Measurements from ENCODE around the gene FURIN. TPM values are rescaled to one million over a fixed set of nuclear protein-coding genes. Genes with fewer than 3 reads are reported as not detected.

Gene FURIN
- total and polyA plus RNA-seq, 2 of the 4 experiments (the other 2 are of a cell fraction), result 34.8 to 54.3 TPM

GRCh38 chr15:90915216-90915807, 46.9 kb downstream of the FURIN start:
- H4K8ac ChIP-seq (ENCODE audit: low read depth in 2 of 2, low read length in 2 of 2), result peak overlapping the region in 1 of 2 experiments; percentile 35; a peak in 1 of 4 replicates
- H3K4me2 ChIP-seq (ENCODE audit: low read depth, low read length), result no peak overlapping the region
- H3K9ac ChIP-seq (ENCODE audit: low read depth, low read length), result no peak overlapping the region
- H3K4me1 ChIP-seq (ENCODE audit: control insufficient read depth, insufficient read depth, low read length), result peaks cover 10% of the 10 kb centered on the region; the same call in 1 of the 2 replicates
- no peak overlapping the region for H3K56ac ChIP-seq (ENCODE audit: extremely low read depth, insufficient read depth, low read length)
- peaks cover 3% of the 10 kb centered on the region; the same call in 1 of the 2 replicates for H3K9me1 ChIP-seq (ENCODE audit: insufficient read depth, low read length)
- H2BK5ac ChIP-seq (ENCODE audit: low read depth, low read length, poor library complexity, severe bottlenecking), result no peak overlapping the region
- H3K36me3 ChIP-seq (ENCODE audit: control insufficient read depth, insufficient read depth, low read length), result peaks cover 54% of the 10 kb centered on the region
- no peak overlapping the region for H2BK20ac ChIP-seq (ENCODE audit: low read depth, low read length)
- ATAC-seq (ENCODE audit: low read depth), result no peak
- peak overlapping the region; percentile 66 for H2AK9ac ChIP-seq (replicated peaks; ENCODE audit: low read depth, low read length, poor library complexity)
- WGBS, 2 experiments (ENCODE audit: extremely low coverage in 2 of 2, insufficient read length in 1 of 2), result 100% methylated on average over 1 of the region's 7 CpGs; no CpG with 5 or more reads in 1 of the 2 experiments
- no peak overlapping the region for H3K4ac ChIP-seq (ENCODE audit: low read depth, low read length)
- TF ChIP-seq SMC3 (IDR thresholded peaks at IDR 0.05; ENCODE audit: low read depth, low read length), result no peak
- no peak for TF ChIP-seq USF2 (IDR thresholded peaks at IDR 0.05; ENCODE audit: low read depth, low read length)
- no peak for TF ChIP-seq ELK1 (IDR thresholded peaks at IDR 0.05; ENCODE audit: borderline replicate concordance, low read depth, low read length)
- TF ChIP-seq MAFK (IDR thresholded peaks at IDR 0.05; ENCODE audit: low read depth, low read length), result no peak
- TF ChIP-seq RFX5 (IDR thresholded peaks at IDR 0.05; ENCODE audit: low read depth, low read length), result no peak
- no peak for TF ChIP-seq MXI1 (IDR thresholded peaks at IDR 0.05; ENCODE audit: borderline replicate concordance, low read depth, low read length)
- TF ChIP-seq POLR2A (IDR thresholded peaks at IDR 0.05; ENCODE audit: low read depth, low read length), result no peak
- no peak for TF ChIP-seq FOS (IDR thresholded peaks at IDR 0.05; ENCODE audit: low read depth, low read length)
- TF ChIP-seq CHD1 (IDR thresholded peaks at IDR 0.05; ENCODE audit: low read depth, low read length), result no peak
- no peak for TF ChIP-seq CEBPB (IDR thresholded peaks at IDR 0.05; ENCODE audit: low read depth, low read length)
- TF ChIP-seq RCOR1 (IDR thresholded peaks at IDR 0.05; ENCODE audit: insufficient replicate concordance, low read length), result no peak
- no peak for TF ChIP-seq BHLHE40 (IDR thresholded peaks at IDR 0.05; ENCODE audit: low read depth, low read length)
- TF ChIP-seq NFE2L2 (IDR thresholded peaks at IDR 0.05; ENCODE audit: low read depth, low read length), result no peak
- TF ChIP-seq RAD21 (IDR thresholded peaks at IDR 0.05; ENCODE audit: low read length), result no peak
- H3K27ac ChIP-seq (ENCODE audit: insufficient read depth, low read length), result 0 out of 2 replicates have a peak overlapping the region, but pooled peaks have one; percentile 5
- intact Hi-C loops (cut with micrococcal nuclease) (no loop called here), in situ Hi-C loops (cut with MboI; ENCODE audit: low sequenced_read_pairs) (no loop called here), dilution Hi-C loops (cut with HindIII; ENCODE audit: low sequenced_read_pairs, unreplicated experiment) (no loop called here)
- no peak overlapping the region for H3K4me3 ChIP-seq (ENCODE audit: insufficient read depth, low read depth, low read length)
- no TSS peak for BruUV-seq (replicated peaks)
- no peak for DNase-seq
- no peak overlapping the region for H4K5ac ChIP-seq (ENCODE audit: low read depth, low read length)
- no peak overlapping the region for H2BK15ac ChIP-seq (ENCODE audit: low read depth, low read length)
- H2AK5ac ChIP-seq (ENCODE audit: low read depth, low read length), result peak overlapping the region; percentile 35
- no peaks in the 10 kb centered on the region for H3K79me1 ChIP-seq (ENCODE audit: low read depth in 1 of 2, low read length in 2 of 2)
- H2AFZ ChIP-seq (replicated peaks; ENCODE audit: low read length, poor library complexity), result peak overlapping the region; percentile 48
- no peaks in the 10 kb centered on the region for H4K20me1 ChIP-seq (ENCODE audit: insufficient read depth, low read length)
- no peak overlapping the region for H2BK120ac ChIP-seq (ENCODE audit: low read depth, low read length)
- no peaks in the 10 kb centered on the region for H3K9me3 ChIP-seq (ENCODE audit: control insufficient read depth, insufficient read depth, low read length)
- no peak overlapping the region for H4K91ac ChIP-seq (ENCODE audit: insufficient read depth, low read depth, low read length)
- H3K18ac ChIP-seq (ENCODE audit: low read depth, low read length), result no peak overlapping the region
- H3K27me3 ChIP-seq (ENCODE audit: control insufficient read depth, insufficient read depth, low read length), result no peaks in the 10 kb centered on the region
- CTCF ChIA-PET, result no interaction called here
- no peak overlapping the region; the same call in 1 of the 2 replicates for H3K23ac ChIP-seq (ENCODE audit: low read depth, low read length)
- H3K14ac ChIP-seq (replicated peaks; ENCODE audit: low read depth, low read length), result no peak overlapping the region; the same call in 1 of the 2 replicates
- POLR2A ChIA-PET (ENCODE audit: unreplicated experiment), result no interaction called here

All from IMR-90 (cell line).